Measurements from ENCODE around the gene GIPC3. TPM values are rescaled to one million over a fixed set of nuclear protein-coding genes. Genes with fewer than 3 reads are reported as not detected.
"Not testable (repeated sequence)": the region's sequence is repeated elsewhere in the genome, so short reads cannot be mapped to it uniquely, and the experiment has no call there.

GIPC3 gene
- total RNA-seq, 2 donors from 2014 or later = 0.32 to 0.42 TPM

GRCh38 chr19:3621689-3622088 is 36.4 kb downstream of the GIPC3 start:
- Mint-ChIP-seq H3K4me1 (peaks cover 13% of the 10 kb centered on the region), H3K4me3 (no peak overlapping the region), H3K9me3 (no peaks in the 10 kb centered on the region), H3K27me3 (no peaks in the 10 kb centered on the region), H3K36me3 (ENCODE audit: low read depth) (peaks cover 16% of the 10 kb centered on the region), H3K27ac (no peak overlapping the region)
- no peak for ATAC-seq (replicated peaks)

GRCh38 chr19:3622224-3622623 is 36.9 kb downstream of the GIPC3 start:
- Mint-ChIP-seq H3K27ac (no peak overlapping the region), H3K9me3 (no peaks in the 10 kb centered on the region), H3K4me3 (no peak overlapping the region), H3K27me3 (no peaks in the 10 kb centered on the region), H3K4me1 (peaks cover 18% of the 10 kb centered on the region), H3K36me3 (ENCODE audit: low read depth) (peaks cover 18% of the 10 kb centered on the region)
- no peak for ATAC-seq (replicated peaks)

- Mint-ChIP-seq H3K4me3 (peak overlapping the region; percentile 37), H3K27me3 (no peaks in the 10 kb centered on the region), H3K27ac (no peak overlapping the region), H3K9me3 (no peaks in the 10 kb centered on the region), H3K4me1 (peaks cover 19% of the 10 kb centered on the region), H3K36me3 (ENCODE audit: low read depth) (peaks cover 18% of the 10 kb centered on the region)
- no peak for ATAC-seq (replicated peaks)
These were observed 38.4 kb downstream of the GIPC3 start for GRCh38 chr19:3623716-3624115.

GRCh38 chr19:3625996-3626472 is 40.8 kb downstream of the GIPC3 start:
- no peaks in the 10 kb centered on the region for H3K9me3 Mint-ChIP-seq
- H3K36me3 Mint-ChIP-seq (ENCODE audit: low read depth) = peaks cover 18% of the 10 kb centered on the region
- no peaks in the 10 kb centered on the region for H3K27me3 Mint-ChIP-seq
- peak overlapping the region; percentile 91 for H3K4me3 Mint-ChIP-seq
- H3K27ac Mint-ChIP-seq = peak overlapping the region; percentile 95
- peaks cover 19% of the 10 kb centered on the region for H3K4me1 Mint-ChIP-seq
- ATAC-seq (replicated peaks) = peak; percentile 0

GRCh38 chr19:3626473-3627350 is 41.4 kb downstream of the GIPC3 start, which contains the start of gene CACTIN:
CACTIN (minus strand) TSS chr19:3626790; CDS start chr19:3626762, 28 bp downstream.
- peak within 1 kb of the TSS; percentile 91 for H3K4me3 Mint-ChIP-seq
- H3K36me3 Mint-ChIP-seq (ENCODE audit: low read depth) = peaks cover 18% of the 10 kb centered on the region
- no peaks in the 10 kb centered on the region for H3K9me3 Mint-ChIP-seq
- peaks cover 19% of the 10 kb centered on the region for H3K4me1 Mint-ChIP-seq
- no peaks in the 10 kb centered on the region for H3K27me3 Mint-ChIP-seq
- peak; percentile 99 for ATAC-seq (replicated peaks)
- H3K27ac Mint-ChIP-seq = peak within 1 kb of the TSS; percentile 95

- Mint-ChIP-seq H3K27me3 (no peaks in the 10 kb centered on the region), H3K9me3 (no peaks in the 10 kb centered on the region), H3K4me1 (peaks cover 19% of the 10 kb centered on the region), H3K36me3 (ENCODE audit: low read depth) (peaks cover 13% of the 10 kb centered on the region), H3K4me3 (peak overlapping the region; percentile 91), H3K27ac (peak overlapping the region; percentile 95)
- no peak for ATAC-seq (replicated peaks)
These were observed 42.1 kb downstream of the GIPC3 start for GRCh38 chr19:3627351-3627723.

GRCh38 chr19:3628766-3629165 is 43.5 kb downstream of the GIPC3 start:
- not testable (repeated sequence) for H3K27me3 Mint-ChIP-seq; ATAC-seq (replicated peaks); H3K36me3 Mint-ChIP-seq (ENCODE audit: low read depth); H3K4me3 Mint-ChIP-seq; H3K9me3 Mint-ChIP-seq; H3K27ac Mint-ChIP-seq
- H3K4me1 Mint-ChIP-seq = peaks cover 19% of the 10 kb centered on the region

- H3K27ac Mint-ChIP-seq = no peak overlapping the region
- H3K9me3 Mint-ChIP-seq = no peaks in the 10 kb centered on the region
- H3K36me3 Mint-ChIP-seq (ENCODE audit: low read depth) = peaks cover 5% of the 10 kb centered on the region
- peaks cover 7% of the 10 kb centered on the region for H3K4me1 Mint-ChIP-seq
- H3K27me3 Mint-ChIP-seq = no peaks in the 10 kb centered on the region
- H3K4me3 Mint-ChIP-seq = no peak overlapping the region
- ATAC-seq (replicated peaks) = no peak
These were observed 46.0 kb downstream of the GIPC3 start for GRCh38 chr19:3631053-3631861.

- H3K27me3 Mint-ChIP-seq = no peaks in the 10 kb centered on the region
- H3K36me3 Mint-ChIP-seq (ENCODE audit: low read depth) = no peaks in the 10 kb centered on the region
- ATAC-seq (replicated peaks) = no peak
- H3K4me1 Mint-ChIP-seq = peaks cover 2% of the 10 kb centered on the region
- no peaks in the 10 kb centered on the region for H3K9me3 Mint-ChIP-seq
- no peak overlapping the region for H3K4me3 Mint-ChIP-seq
- H3K27ac Mint-ChIP-seq = no peak overlapping the region
These were observed 46.8 kb downstream of the GIPC3 start for GRCh38 chr19:3632098-3632497.

- Mint-ChIP-seq H3K36me3 (ENCODE audit: low read depth) (no peaks in the 10 kb centered on the region), H3K4me3 (no peak overlapping the region), H3K4me1 (no peaks in the 10 kb centered on the region), H3K9me3 (no peaks in the 10 kb centered on the region), H3K27me3 (no peaks in the 10 kb centered on the region), H3K27ac (no peak overlapping the region)
- no peak for ATAC-seq (replicated peaks)
These were observed 47.7 kb downstream of the GIPC3 start for GRCh38 chr19:3632739-3633558.

- H3K9me3 Mint-ChIP-seq = no peaks in the 10 kb centered on the region
- H3K4me3 Mint-ChIP-seq = no peak overlapping the region
- no peak for ATAC-seq (replicated peaks)
- H3K4me1 Mint-ChIP-seq = no peaks in the 10 kb centered on the region
- peaks cover 3% of the 10 kb centered on the region for H3K36me3 Mint-ChIP-seq (ENCODE audit: low read depth)
- H3K27me3 Mint-ChIP-seq = no peaks in the 10 kb centered on the region
- no peak overlapping the region for H3K27ac Mint-ChIP-seq
These were observed 48.3 kb downstream of the GIPC3 start for GRCh38 chr19:3633559-3633988.

- H3K4me1 Mint-ChIP-seq = no peaks in the 10 kb centered on the region
- peaks cover 12% of the 10 kb centered on the region for H3K36me3 Mint-ChIP-seq (ENCODE audit: low read depth)
- peak overlapping the region; percentile 52 for H3K27ac Mint-ChIP-seq
- no peak for ATAC-seq (replicated peaks)
- H3K4me3 Mint-ChIP-seq = no peak overlapping the region
- no peaks in the 10 kb centered on the region for H3K27me3 Mint-ChIP-seq
- no peaks in the 10 kb centered on the region for H3K9me3 Mint-ChIP-seq
These were observed 49.3 kb downstream of the GIPC3 start for GRCh38 chr19:3634496-3635045.

GRCh38 chr19:3636506-3636905 is 51.2 kb downstream of the GIPC3 start:
- no peaks in the 10 kb centered on the region for H3K9me3 Mint-ChIP-seq
- no peak overlapping the region for H3K4me3 Mint-ChIP-seq
- H3K27me3 Mint-ChIP-seq = no peaks in the 10 kb centered on the region
- no peaks in the 10 kb centered on the region for H3K4me1 Mint-ChIP-seq
- H3K36me3 Mint-ChIP-seq (ENCODE audit: low read depth) = peaks cover 19% of the 10 kb centered on the region
- H3K27ac Mint-ChIP-seq = no peak overlapping the region
- ATAC-seq (replicated peaks) = no peak

- Mint-ChIP-seq H3K27me3 (no peaks in the 10 kb centered on the region), H3K9me3 (no peaks in the 10 kb centered on the region), H3K27ac (no peak overlapping the region), H3K4me1 (no peaks in the 10 kb centered on the region), H3K36me3 (ENCODE audit: low read depth) (peaks cover 19% of the 10 kb centered on the region), H3K4me3 (no peak overlapping the region)
- no peak for ATAC-seq (replicated peaks)
These were observed 51.7 kb downstream of the GIPC3 start for GRCh38 chr19:3636962-3637361.
